Ovary (tissue), 3 donors: ENCODE measurements around the gene DNMT3A.

Experiments used
- EP300 ChIP-seq: sonication (generic); formaldehyde crosslinking; IDR thresholded peaks from one replicate; pipeline ENCODE4 v1.6.1; 2017; ENCODE audit warnings: antibody characterized with exemption
- TF ChIP-seq, protein P1 (sequence below), 3 donors: fragments of 450-650 bp in 2 of 3; fragments of 200-600 bp in 1 of 3; IDR thresholded peaks; one replicate each; pipeline versions ENCODE4 v1.5.1 to v1.8.0; 2016 to 2022; ENCODE audit warnings: antibody characterized with exemption in 3 of 3, mild to moderate bottlenecking in 1 of 3
- donor health status: DM: no; HTN: no; CAD: no.

DNA sequence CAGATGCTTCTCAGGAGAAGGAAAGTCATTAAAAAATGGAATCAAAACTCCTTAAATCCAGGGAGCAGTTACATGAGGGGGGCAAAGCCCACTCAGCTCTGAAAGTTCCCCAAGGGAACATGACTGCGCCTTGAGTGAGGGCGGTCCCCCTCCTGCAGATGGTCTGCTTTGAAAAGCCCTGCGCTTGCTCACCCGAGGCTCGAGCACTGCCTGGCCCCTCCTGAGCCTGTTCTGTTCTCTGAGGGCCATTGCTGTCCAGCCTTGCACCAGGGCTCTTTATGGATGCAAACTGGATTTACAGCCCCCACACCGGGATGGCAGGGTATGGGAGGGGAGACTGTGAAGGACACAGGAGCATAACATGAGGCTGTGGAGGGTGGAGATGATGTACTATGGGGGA, 37.8 kb upstream of the DNMT3A start:
- TF ChIP-seq, protein P1, sequence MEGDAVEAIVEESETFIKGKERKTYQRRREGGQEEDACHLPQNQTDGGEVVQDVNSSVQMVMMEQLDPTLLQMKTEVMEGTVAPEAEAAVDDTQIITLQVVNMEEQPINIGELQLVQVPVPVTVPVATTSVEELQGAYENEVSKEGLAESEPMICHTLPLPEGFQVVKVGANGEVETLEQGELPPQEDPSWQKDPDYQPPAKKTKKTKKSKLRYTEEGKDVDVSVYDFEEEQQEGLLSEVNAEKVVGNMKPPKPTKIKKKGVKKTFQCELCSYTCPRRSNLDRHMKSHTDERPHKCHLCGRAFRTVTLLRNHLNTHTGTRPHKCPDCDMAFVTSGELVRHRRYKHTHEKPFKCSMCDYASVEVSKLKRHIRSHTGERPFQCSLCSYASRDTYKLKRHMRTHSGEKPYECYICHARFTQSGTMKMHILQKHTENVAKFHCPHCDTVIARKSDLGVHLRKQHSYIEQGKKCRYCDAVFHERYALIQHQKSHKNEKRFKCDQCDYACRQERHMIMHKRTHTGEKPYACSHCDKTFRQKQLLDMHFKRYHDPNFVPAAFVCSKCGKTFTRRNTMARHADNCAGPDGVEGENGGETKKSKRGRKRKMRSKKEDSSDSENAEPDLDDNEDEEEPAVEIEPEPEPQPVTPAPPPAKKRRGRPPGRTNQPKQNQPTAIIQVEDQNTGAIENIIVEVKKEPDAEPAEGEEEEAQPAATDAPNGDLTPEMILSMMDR (IDR thresholded peaks at IDR 0.05) = no peak
- TF ChIP-seq EP300 = no peak
